Activated CD4-positive, alpha-beta T cell treated with anti-CD3 and anti-CD28 coated beads, Interleukin-2, amount 10 ng/mL, durations not matched to agents 24 days and 14 days (primary cell): Measurements from ENCODE around the gene GPR39. TPM values are rescaled to one million over a fixed set of nuclear protein-coding genes. Genes with fewer than 3 reads are reported as not detected.

Experiments used
- DNase-seq: peaks from one replicate; pipeline ENCODE4 v3.0.0; 2022
- H3K27ac Mint-ChIP-seq: one replicate; pipeline ENCODE4 v1.8.0; 2022; ENCODE audit warnings: mild to moderate bottlenecking, mixed read lengths
- H3K27me3 Mint-ChIP-seq: one replicate; pipeline ENCODE4 v1.8.0; 2022; ENCODE audit warnings: mixed read lengths
- H3K36me3 Mint-ChIP-seq: one replicate; pipeline ENCODE4 v1.8.0; 2022; ENCODE audit warnings: low read depth, mild to moderate bottlenecking, mixed read lengths
- H3K4me1 Mint-ChIP-seq: one replicate; pipeline ENCODE4 v1.8.0; 2021; ENCODE audit warnings: mixed read lengths
- H3K4me3 Mint-ChIP-seq: one replicate; pipeline ENCODE4 v1.8.0; 2022; ENCODE audit warnings: mild to moderate bottlenecking, moderate library complexity, mixed read lengths
- H3K9me3 Mint-ChIP-seq: one replicate; pipeline ENCODE4 v1.8.0; 2021; ENCODE audit warnings: mixed read lengths
- intact Hi-C: fragments of 100-400 bp; cut with micrococcal nuclease; formaldehyde crosslinking; loops from one replicate; pipeline ENCODE4 v1.15.1; 2023
- total RNA-seq: library from RNA; stranded (reverse); gene quantifications from 2 replicates; pipeline ENCODE4 v1.2.3, GENCODE V29; 2022

Gene GPR39
- total RNA-seq, 1 donor from 2014 or later: not detected

GRCh38 chr2:132419941-132420340 lies 3.3 kb downstream of the GPR39 start:
- no peak overlapping the region for H3K4me3 Mint-ChIP-seq
- no peaks in the 10 kb centered on the region for H3K4me1 Mint-ChIP-seq
- H3K27me3 Mint-ChIP-seq: peaks cover 17% of the 10 kb centered on the region
- intact Hi-C loops: no loop called here
- no peaks in the 10 kb centered on the region for H3K9me3 Mint-ChIP-seq
- no peak overlapping the region for H3K27ac Mint-ChIP-seq
- H3K36me3 Mint-ChIP-seq: no peaks in the 10 kb centered on the region
- no peak for DNase-seq

- no peak overlapping the region for H3K4me3 Mint-ChIP-seq
- H3K27ac Mint-ChIP-seq: no peak overlapping the region
- no peaks in the 10 kb centered on the region for H3K9me3 Mint-ChIP-seq
- peaks cover 6% of the 10 kb centered on the region for H3K27me3 Mint-ChIP-seq
- H3K4me1 Mint-ChIP-seq: no peaks in the 10 kb centered on the region
- intact Hi-C loops: no loop called here
- no peak for DNase-seq
- no peaks in the 10 kb centered on the region for H3K36me3 Mint-ChIP-seq
Observed at GRCh38 chr2:132420816-132421805, 4.5 kb downstream of the GPR39 start.

DNA sequence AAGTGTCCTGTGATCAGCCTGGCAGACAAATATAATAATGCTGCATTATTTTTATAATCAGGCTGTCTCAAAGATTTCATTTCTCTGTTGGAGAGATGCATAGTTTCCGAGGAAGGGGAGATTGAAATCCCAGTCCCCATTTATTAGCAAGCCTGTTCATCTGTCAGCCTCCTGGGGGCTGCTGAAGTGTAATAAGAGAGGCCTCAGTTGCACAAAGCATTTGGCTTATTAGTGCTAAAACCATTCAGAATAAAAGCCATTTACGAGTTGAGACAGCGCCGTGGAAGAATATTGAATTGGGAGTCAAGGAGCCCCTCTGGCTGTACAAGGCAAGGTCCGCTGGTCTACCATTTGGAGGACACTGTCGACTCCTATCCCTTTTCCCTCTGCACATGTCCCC lies 6.1 kb downstream of the GPR39 start:
- H3K4me1 Mint-ChIP-seq: no peaks in the 10 kb centered on the region
- no peak overlapping the region for H3K4me3 Mint-ChIP-seq
- intact Hi-C loops: no loop called here
- no peaks in the 10 kb centered on the region for H3K36me3 Mint-ChIP-seq
- H3K27ac Mint-ChIP-seq: no peak overlapping the region
- no peak for DNase-seq
- no peaks in the 10 kb centered on the region for H3K9me3 Mint-ChIP-seq
- peaks cover 3% of the 10 kb centered on the region for H3K27me3 Mint-ChIP-seq

GRCh38 chr2:132424526-132425121 lies 8.0 kb downstream of the GPR39 start:
- Mint-ChIP-seq H3K27ac (no peak overlapping the region), H3K9me3 (peaks cover under 1% of the 10 kb centered on the region)

DNA sequence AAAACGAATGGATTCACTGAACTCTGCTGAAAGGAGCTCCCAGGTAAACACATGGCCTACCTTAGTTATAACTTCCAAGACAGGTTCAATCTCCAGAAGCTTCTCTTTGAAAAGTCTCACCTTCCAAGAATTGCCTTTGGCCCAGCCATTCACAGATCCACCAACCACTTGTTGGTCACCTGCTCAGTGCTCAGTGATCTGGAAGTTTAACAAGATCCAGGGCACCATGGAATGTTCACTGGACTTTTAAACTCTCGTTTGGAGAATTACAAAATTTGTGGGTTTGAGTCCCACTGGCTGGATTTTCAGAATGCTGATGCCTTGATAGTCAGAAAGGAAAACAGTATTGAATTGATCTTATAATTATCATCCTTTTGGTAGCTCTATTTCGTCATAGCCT lies 9.4 kb downstream of the GPR39 start:
- Mint-ChIP-seq H3K36me3 (no peaks in the 10 kb centered on the region), H3K4me1 (no peaks in the 10 kb centered on the region), H3K4me3 (no peak overlapping the region), H3K27ac (no peak overlapping the region), H3K27me3 (no peaks in the 10 kb centered on the region), H3K9me3 (peaks cover 4% of the 10 kb centered on the region)
- DNase-seq: no peak
- intact Hi-C loops: no loop called here

More at GRCh38 chr2:132424526-132425121, 8.0 kb downstream of the GPR39 start:
- intact Hi-C loops: no loop called here
- H3K27me3 Mint-ChIP-seq: no peaks in the 10 kb centered on the region
- no peak for DNase-seq
- H3K36me3 Mint-ChIP-seq: no peaks in the 10 kb centered on the region
- H3K4me1 Mint-ChIP-seq: no peaks in the 10 kb centered on the region
- H3K4me3 Mint-ChIP-seq: no peak overlapping the region

DNA sequence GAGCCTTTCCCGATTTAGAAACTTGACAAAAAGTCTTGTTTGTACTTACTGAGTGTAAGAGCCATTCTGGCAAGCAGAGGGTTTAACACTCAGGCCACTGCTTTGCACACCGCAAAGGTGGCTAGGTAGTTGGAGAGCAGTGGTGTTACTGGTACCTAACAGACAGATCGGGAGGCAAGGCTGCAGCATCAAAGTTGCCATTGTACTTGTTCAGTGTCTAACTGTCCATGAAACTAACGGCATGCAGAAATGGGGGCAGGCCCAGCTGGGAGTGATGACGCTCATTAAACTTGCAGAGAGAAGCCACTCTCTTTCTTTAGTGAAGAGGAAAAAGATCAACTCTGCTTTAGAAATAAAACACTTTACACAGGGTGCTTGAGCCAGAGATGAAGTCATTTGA lies 10.1 kb downstream of the GPR39 start:
- Mint-ChIP-seq H3K4me1 (no peaks in the 10 kb centered on the region), H3K27me3 (no peaks in the 10 kb centered on the region), H3K9me3 (peaks cover 4% of the 10 kb centered on the region), H3K36me3 (no peaks in the 10 kb centered on the region), H3K27ac (no peak overlapping the region), H3K4me3 (no peak overlapping the region)
- DNase-seq: no peak
- intact Hi-C loops: no loop called here

- Mint-ChIP-seq H3K4me1 (no peaks in the 10 kb centered on the region), H3K27ac (no peak overlapping the region), H3K4me3 (no peak overlapping the region), H3K36me3 (no peaks in the 10 kb centered on the region), H3K9me3 (peaks cover 8% of the 10 kb centered on the region), H3K27me3 (no peaks in the 10 kb centered on the region)
- intact Hi-C loops: no loop called here
- no peak for DNase-seq
Observed at GRCh38 chr2:132429351-132429750, 12.7 kb downstream of the GPR39 start.

DNA sequence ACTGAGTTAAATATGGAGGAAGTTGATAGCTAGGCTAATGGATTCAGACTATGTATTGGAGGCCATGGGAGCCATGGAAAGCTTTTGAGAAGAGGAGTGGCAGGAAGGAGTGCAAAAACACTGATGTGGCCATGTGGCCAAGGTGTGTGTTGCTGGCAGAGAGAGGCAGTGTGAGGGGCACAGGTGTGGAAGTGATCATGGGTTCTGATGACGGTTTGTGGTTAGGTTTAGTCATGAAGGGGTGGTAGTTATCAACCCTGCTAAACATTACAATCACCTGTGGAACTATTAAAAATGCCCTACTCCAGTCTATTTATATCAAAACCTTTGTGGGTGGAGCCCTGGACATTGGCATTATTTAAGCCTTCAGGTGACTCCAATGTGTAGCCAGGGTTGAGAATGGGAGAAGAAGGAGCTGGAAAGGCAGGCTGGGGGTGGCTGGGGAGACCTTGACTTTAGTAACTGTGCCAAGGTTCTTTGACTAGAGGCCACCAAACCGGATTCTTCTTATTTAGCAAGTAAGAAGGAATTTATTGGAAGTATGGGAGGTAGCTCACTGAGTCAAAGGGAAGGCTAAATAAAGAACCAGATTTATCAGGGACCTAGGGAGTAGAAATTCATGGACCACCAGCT lies 13.5 kb downstream of the GPR39 start:
- no peak for DNase-seq
- Mint-ChIP-seq H3K9me3 (peaks cover 8% of the 10 kb centered on the region), H3K27me3 (no peaks in the 10 kb centered on the region), H3K4me1 (no peaks in the 10 kb centered on the region), H3K4me3 (no peak overlapping the region), H3K27ac (no peak overlapping the region), H3K36me3 (no peaks in the 10 kb centered on the region)
- intact Hi-C loops: no loop called here

GRCh38 chr2:132430895-132431294 lies 14.3 kb downstream of the GPR39 start:
- no peaks in the 10 kb centered on the region for H3K27me3 Mint-ChIP-seq
- intact Hi-C loops: no loop called here
- H3K4me1 Mint-ChIP-seq: no peaks in the 10 kb centered on the region
- no peak overlapping the region for H3K27ac Mint-ChIP-seq
- peaks cover 8% of the 10 kb centered on the region for H3K9me3 Mint-ChIP-seq
- no peak overlapping the region for H3K4me3 Mint-ChIP-seq
- no peaks in the 10 kb centered on the region for H3K36me3 Mint-ChIP-seq
- DNase-seq: no peak

- no peak for DNase-seq
- no peak overlapping the region for H3K27ac Mint-ChIP-seq
- intact Hi-C loops: no loop called here
Observed at GRCh38 chr2:132437852-132438669, 21.5 kb downstream of the GPR39 start.

DNA sequence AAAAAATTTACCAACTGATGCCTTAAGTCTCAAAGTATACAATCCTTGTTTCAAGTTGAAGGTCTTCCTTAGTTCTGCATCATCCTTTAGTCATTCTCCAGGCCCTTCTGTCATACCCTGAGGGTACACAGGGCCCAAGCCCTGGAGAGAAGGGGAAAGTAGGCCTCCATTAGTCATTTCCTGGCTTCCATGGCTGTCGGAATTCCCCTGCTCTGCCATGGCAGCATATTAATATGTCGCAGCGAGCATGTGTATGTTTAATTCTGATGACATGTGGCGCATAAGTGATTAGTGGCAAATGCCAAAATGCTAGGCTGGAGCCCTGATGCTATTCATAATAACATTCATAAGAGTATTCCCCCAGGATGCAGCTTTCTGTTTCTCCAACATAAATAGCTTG lies 22.1 kb downstream of the GPR39 start:
- H3K9me3 Mint-ChIP-seq: peaks cover 3% of the 10 kb centered on the region

More at GRCh38 chr2:132437852-132438669, 21.5 kb downstream of the GPR39 start:
- Mint-ChIP-seq H3K36me3 (no peaks in the 10 kb centered on the region), H3K9me3 (peaks cover 7% of the 10 kb centered on the region), H3K4me3 (no peak overlapping the region), H3K4me1 (no peaks in the 10 kb centered on the region), H3K27me3 (no peaks in the 10 kb centered on the region)

GRCh38 chr2:132439703-132440398 lies 23.2 kb downstream of the GPR39 start:
- H3K27me3 Mint-ChIP-seq: no peaks in the 10 kb centered on the region
- H3K27ac Mint-ChIP-seq: no peak overlapping the region
- intact Hi-C loops: no loop called here
- peaks cover 3% of the 10 kb centered on the region for H3K9me3 Mint-ChIP-seq
- no peaks in the 10 kb centered on the region for H3K4me1 Mint-ChIP-seq
- no peak for DNase-seq
- no peaks in the 10 kb centered on the region for H3K36me3 Mint-ChIP-seq
- H3K4me3 Mint-ChIP-seq: no peak overlapping the region

More for the DNA sequence above, 22.1 kb downstream of the GPR39 start:
- Mint-ChIP-seq H3K27ac (no peak overlapping the region), H3K27me3 (no peaks in the 10 kb centered on the region), H3K4me1 (no peaks in the 10 kb centered on the region), H3K4me3 (no peak overlapping the region), H3K36me3 (no peaks in the 10 kb centered on the region)
- DNase-seq: no peak
- intact Hi-C loops: no loop called here

- intact Hi-C loops: no loop called here
- no peaks in the 10 kb centered on the region for H3K36me3 Mint-ChIP-seq
- H3K9me3 Mint-ChIP-seq: peaks cover 3% of the 10 kb centered on the region
- no peak overlapping the region for H3K4me3 Mint-ChIP-seq
- H3K4me1 Mint-ChIP-seq: no peaks in the 10 kb centered on the region
- no peak for DNase-seq
- H3K27ac Mint-ChIP-seq: no peak overlapping the region
- H3K27me3 Mint-ChIP-seq: no peaks in the 10 kb centered on the region
Observed at GRCh38 chr2:132441051-132441450, 24.4 kb downstream of the GPR39 start.
